Fibroblast of mammary gland (primary cell): ENCODE data around the gene LHX4.

Experiments used
- DNase-seq: peaks from one replicate; pipeline ENCODE4 v3.0.0-alpha.2; 2010; ENCODE audit warnings: low read depth
- H3K4me3 ChIP-seq: 2 replicates; pipeline ENCODE4 v1.5.1; 2011; ENCODE audit warnings: low read depth, mild to moderate bottlenecking, low read length, moderate library complexity; ENCODE audit not compliant: control insufficient read depth
- CTCF ChIP-seq: conservative IDR thresholded peaks from 2 replicates; pipeline ENCODE4 v1.5.1; 2011; ENCODE audit warnings: low read depth, low read length, inconsistent platforms; ENCODE audit not compliant: control insufficient read depth, insufficient read depth

LHX4 gene

DNA sequence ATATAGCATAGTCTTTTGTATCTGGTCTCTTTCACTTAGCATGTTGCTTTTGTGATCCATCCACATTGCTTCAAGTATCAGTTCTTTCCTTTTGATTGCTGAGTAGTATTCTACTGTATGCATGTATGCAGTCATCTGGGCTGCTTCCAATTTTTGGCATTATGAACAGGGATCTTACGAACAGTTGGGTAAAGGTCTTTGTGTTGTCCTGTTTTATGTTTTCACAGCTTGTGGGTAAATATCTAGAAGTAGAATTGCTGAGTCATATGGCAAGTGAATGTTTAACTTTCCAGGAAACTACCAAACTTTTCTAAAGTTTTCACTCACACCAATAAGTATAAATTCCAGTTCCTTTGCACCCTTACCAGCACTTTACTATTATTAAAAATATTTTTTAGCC lies 60.9 kb downstream of the LHX4 start:
- no peak for TF ChIP-seq CTCF
- peak; percentile 67 for DNase-seq
- no peak overlapping the region for H3K4me3 ChIP-seq

DNA sequence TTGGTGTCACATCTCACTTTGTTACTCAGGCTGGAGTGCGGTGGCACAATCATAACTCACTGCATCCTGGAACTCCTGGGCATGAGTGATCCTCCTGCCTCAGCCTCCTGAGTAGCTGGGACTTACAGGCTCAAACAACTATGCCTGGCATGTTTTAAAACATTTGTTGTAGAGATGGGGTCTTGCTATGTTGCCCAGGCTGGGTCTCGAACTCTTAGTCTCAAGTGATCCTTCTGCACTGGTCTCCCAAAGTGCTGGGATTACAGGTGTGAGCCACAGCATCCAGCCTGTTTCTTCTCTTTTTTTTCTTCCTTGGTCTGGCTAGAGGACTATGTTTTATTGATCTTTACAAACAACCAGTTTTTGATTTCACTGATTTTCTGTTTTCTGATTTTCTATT lies 64.6 kb downstream of the LHX4 start:
- DNase-seq = no peak
- TF ChIP-seq CTCF = no peak
- H3K4me3 ChIP-seq = no peak overlapping the region

GRCh38 chr1:180295999-180296398 lies 65.9 kb downstream of the LHX4 start:
- DNase-seq = no peak
- no peak overlapping the region for H3K4me3 ChIP-seq
- no peak for TF ChIP-seq CTCF

GRCh38 chr1:180299479-180300221 lies 69.6 kb downstream of the LHX4 start:
- no peak for DNase-seq
- no peak for TF ChIP-seq CTCF
- no peak overlapping the region for H3K4me3 ChIP-seq

- TF ChIP-seq CTCF = no peak
- no peak overlapping the region for H3K4me3 ChIP-seq
- DNase-seq = peak; percentile 20
These were observed 71.2 kb downstream of the LHX4 start for GRCh38 chr1:180301135-180301742.

DNA sequence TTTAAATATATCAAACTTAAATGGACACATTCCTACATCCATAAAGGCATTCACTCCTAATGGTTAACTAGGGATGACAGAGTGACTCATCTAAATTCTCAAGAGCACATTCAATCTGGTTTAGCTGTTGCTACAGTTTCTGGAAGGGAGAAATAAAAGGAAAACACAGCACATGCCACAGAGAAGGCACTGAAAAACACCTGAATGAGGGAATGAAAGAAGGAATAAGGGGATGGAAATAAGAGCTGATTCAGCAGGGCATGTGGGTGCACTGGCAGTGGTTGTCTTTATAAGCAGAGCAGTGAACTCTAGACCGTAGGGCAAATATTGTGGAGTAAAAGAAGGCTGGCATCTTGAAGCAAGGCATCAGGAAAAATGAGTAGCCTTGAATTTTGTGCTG lies 79.3 kb downstream of the LHX4 start:
- TF ChIP-seq CTCF = no peak
- H3K4me3 ChIP-seq = no peak overlapping the region
- DNase-seq = peak; percentile 56
